Neural crest cell (in vitro differentiated cells): ENCODE measurements around the gene PIP5K1B. TPM values are rescaled to one million over a fixed set of nuclear protein-coding genes. Genes with fewer than 3 reads are reported as not detected.

ENCODE experiments used
- DNase-seq: peaks from one replicate; pipeline ENCODE4 v3.0.0; 2021; ENCODE audit warnings: low read depth, mixed read lengths, low spot score
- H3K27ac Mint-ChIP-seq: one replicate; pipeline ENCODE4 v1.8.0; 2021; ENCODE audit warnings: mild to moderate bottlenecking, mixed read lengths; ENCODE audit not compliant: unreplicated experiment
- H3K27me3 Mint-ChIP-seq: 2 replicates; pipeline ENCODE4 v1.8.0; 2021; ENCODE audit warnings: low read depth, mild to moderate bottlenecking, mixed read lengths
- H3K36me3 Mint-ChIP-seq: 2 replicates; pipeline ENCODE4 v1.8.0; 2021; ENCODE audit warnings: low read depth, mild to moderate bottlenecking, mixed read lengths
- H3K4me1 Mint-ChIP-seq: 2 replicates; pipeline ENCODE4 v1.8.0; 2021; ENCODE audit warnings: mixed read lengths
- H3K4me3 Mint-ChIP-seq: one replicate; pipeline ENCODE4 v1.8.0; 2021; ENCODE audit warnings: mild to moderate bottlenecking, mixed read lengths
- H3K9me3 Mint-ChIP-seq: 2 replicates; pipeline ENCODE4 v1.8.0; 2021; ENCODE audit warnings: mixed read lengths
- CTCF ChIP-seq: fragments of 200-600 bp; sonication (generic); conservative IDR thresholded peaks from 2 replicates; pipeline ENCODE4 v1.5.0; 2021; ENCODE audit warnings: antibody characterized with exemption, mild to moderate bottlenecking
- total RNA-seq: library from RNA; stranded (reverse); gene quantifications from 2 replicates; pipeline ENCODE4 v1.2.1, GENCODE V29; 2021

PIP5K1B gene
- total RNA-seq, 1 donor from 2014 or later: 5.9 TPM

- no peaks in the 10 kb centered on the region for H3K36me3 Mint-ChIP-seq
These were observed 172.2 kb downstream of the PIP5K1B start for GRCh38 chr9:68877219-68877618.

GRCh38 chr9:68878450-68878849, 173.4 kb downstream of the PIP5K1B start:
- no peak for TF ChIP-seq CTCF
- no peaks in the 10 kb centered on the region for H3K9me3 Mint-ChIP-seq
- no peaks in the 10 kb centered on the region for H3K27me3 Mint-ChIP-seq
- H3K4me3 Mint-ChIP-seq: no peak overlapping the region
- H3K27ac Mint-ChIP-seq: no peak overlapping the region
- no peak for DNase-seq
- H3K4me1 Mint-ChIP-seq: peaks cover 17% of the 10 kb centered on the region
- no peaks in the 10 kb centered on the region for H3K36me3 Mint-ChIP-seq

More at GRCh38 chr9:68877219-68877618, 172.2 kb downstream of the PIP5K1B start:
- H3K4me3 Mint-ChIP-seq: no peak overlapping the region
- H3K27me3 Mint-ChIP-seq: no peaks in the 10 kb centered on the region
- no peak for TF ChIP-seq CTCF
- no peak for DNase-seq
- H3K4me1 Mint-ChIP-seq: peaks cover 25% of the 10 kb centered on the region
- H3K27ac Mint-ChIP-seq: no peak overlapping the region
- H3K9me3 Mint-ChIP-seq: no peaks in the 10 kb centered on the region

- H3K4me1 Mint-ChIP-seq: no peaks in the 10 kb centered on the region
- H3K36me3 Mint-ChIP-seq: no peaks in the 10 kb centered on the region
- H3K9me3 Mint-ChIP-seq: no peaks in the 10 kb centered on the region
- H3K27me3 Mint-ChIP-seq: no peaks in the 10 kb centered on the region
- no peak overlapping the region for H3K4me3 Mint-ChIP-seq
- DNase-seq: no peak
- no peak overlapping the region for H3K27ac Mint-ChIP-seq
- TF ChIP-seq CTCF: no peak
These were observed 178.2 kb downstream of the PIP5K1B start for GRCh38 chr9:68883224-68883623.

- Mint-ChIP-seq H3K9me3 (no peaks in the 10 kb centered on the region), H3K36me3 (no peaks in the 10 kb centered on the region), H3K4me1 (no peaks in the 10 kb centered on the region), H3K4me3 (no peak overlapping the region), H3K27me3 (no peaks in the 10 kb centered on the region), H3K27ac (no peak overlapping the region)
- TF ChIP-seq CTCF: no peak
- DNase-seq: no peak
These were observed 182.2 kb downstream of the PIP5K1B start for GRCh38 chr9:68887232-68887631.

GRCh38 chr9:68894502-68894901, 189.5 kb downstream of the PIP5K1B start:
- no peak for DNase-seq
- Mint-ChIP-seq H3K4me1 (peaks cover 35% of the 10 kb centered on the region), H3K27me3 (peaks cover 4% of the 10 kb centered on the region)

More at GRCh38 chr9:68894502-68894901, 189.5 kb downstream of the PIP5K1B start:
- H3K9me3 Mint-ChIP-seq: no peaks in the 10 kb centered on the region
- no peak overlapping the region for H3K4me3 Mint-ChIP-seq
- H3K36me3 Mint-ChIP-seq: no peaks in the 10 kb centered on the region
- H3K27ac Mint-ChIP-seq: no peak overlapping the region
- TF ChIP-seq CTCF: no peak
